Ishikawa (cell line): ENCODE data around the gene PKM.

Experiments used
- CEBPB ChIP-seq: IDR thresholded peaks from 2 replicates; pipeline ENCODE4 v1.6.1; 2012
- CREB1 ChIP-seq: IDR thresholded peaks from 2 replicates; pipeline ENCODE4 v1.6.1; 2012; ENCODE audit warnings: low read depth
- EGR1 ChIP-seq: IDR thresholded peaks from 2 replicates; pipeline ENCODE4 v1.6.1; 2012
- EP300 ChIP-seq: IDR thresholded peaks from 2 replicates; pipeline ENCODE4 v1.6.1; 2012; ENCODE audit warnings: borderline replicate concordance
- FOXM1 ChIP-seq: IDR thresholded peaks from 2 replicates; pipeline ENCODE4 v1.6.1; 2012; ENCODE audit warnings: low read depth, borderline replicate concordance
- NFIC ChIP-seq: IDR thresholded peaks from 2 replicates; pipeline ENCODE4 v1.6.1; 2012
- RAD21 ChIP-seq: IDR thresholded peaks from 2 replicates; pipeline ENCODE4 v1.6.1; 2012; ENCODE audit warnings: low read depth
- TAF1 ChIP-seq: IDR thresholded peaks from 2 replicates; pipeline ENCODE4 v1.6.1; 2012; ENCODE audit warnings: low read depth, mild to moderate bottlenecking
- TCF12 ChIP-seq: IDR thresholded peaks from 2 replicates; pipeline ENCODE4 v1.6.1; 2012; ENCODE audit warnings: low read depth
- TEAD4 ChIP-seq: IDR thresholded peaks from 2 replicates; pipeline ENCODE4 v1.6.1; 2012
- YY1 ChIP-seq: IDR thresholded peaks from 2 replicates; pipeline ENCODE4 v1.6.1; 2012; ENCODE audit warnings: low read depth
- ZBTB7A ChIP-seq: IDR thresholded peaks from 2 replicates; pipeline ENCODE4 v1.6.1; 2012; ENCODE audit warnings: low read depth
- TF ChIP-seq, protein P1 (sequence below): IDR thresholded peaks from 2 replicates; pipeline ENCODE4 v1.6.1; 2012; ENCODE audit warnings: low read depth, mild to moderate bottlenecking
- TF ChIP-seq, protein P2 (sequence below): IDR thresholded peaks from 2 replicates; pipeline ENCODE4 v1.6.1; 2012
- TF ChIP-seq, protein P3 (sequence below): IDR thresholded peaks from 2 replicates; pipeline ENCODE4 v1.6.1; 2012

The PKM gene

DNA sequence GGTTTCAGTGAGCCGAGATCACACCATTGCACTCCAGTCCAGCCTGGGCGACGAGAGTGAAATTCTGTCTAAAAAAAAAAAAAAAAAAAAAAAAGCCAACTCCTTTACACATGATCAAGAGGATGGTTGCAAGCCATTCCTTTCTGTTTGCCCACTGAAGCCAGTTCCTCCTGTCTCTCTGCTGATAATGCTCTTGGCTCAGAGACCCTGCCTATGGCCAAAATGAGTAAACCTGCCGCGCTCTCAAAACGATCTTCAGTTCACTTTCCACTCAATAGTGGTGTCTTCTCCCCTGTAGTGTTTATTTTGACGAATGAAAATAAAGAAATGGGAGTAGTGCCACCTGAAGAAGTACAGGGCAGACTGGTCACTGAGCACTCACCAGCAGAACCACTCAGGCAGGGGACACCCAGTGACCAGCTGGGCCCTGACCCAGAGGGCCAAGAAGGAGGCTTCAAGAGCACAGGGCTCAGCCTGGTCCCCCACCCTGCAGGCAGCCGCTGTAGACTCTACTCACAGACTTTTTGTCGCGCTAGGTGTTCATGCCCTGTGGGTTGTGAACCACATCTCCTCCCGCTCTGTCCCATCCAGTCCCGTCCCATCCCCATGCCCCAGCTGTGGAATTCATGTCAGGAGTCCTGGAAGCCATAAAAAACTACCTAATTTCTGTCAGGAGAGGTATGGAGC is 57.0 kb downstream of the PKM start:
- TF ChIP-seq, protein P1, sequence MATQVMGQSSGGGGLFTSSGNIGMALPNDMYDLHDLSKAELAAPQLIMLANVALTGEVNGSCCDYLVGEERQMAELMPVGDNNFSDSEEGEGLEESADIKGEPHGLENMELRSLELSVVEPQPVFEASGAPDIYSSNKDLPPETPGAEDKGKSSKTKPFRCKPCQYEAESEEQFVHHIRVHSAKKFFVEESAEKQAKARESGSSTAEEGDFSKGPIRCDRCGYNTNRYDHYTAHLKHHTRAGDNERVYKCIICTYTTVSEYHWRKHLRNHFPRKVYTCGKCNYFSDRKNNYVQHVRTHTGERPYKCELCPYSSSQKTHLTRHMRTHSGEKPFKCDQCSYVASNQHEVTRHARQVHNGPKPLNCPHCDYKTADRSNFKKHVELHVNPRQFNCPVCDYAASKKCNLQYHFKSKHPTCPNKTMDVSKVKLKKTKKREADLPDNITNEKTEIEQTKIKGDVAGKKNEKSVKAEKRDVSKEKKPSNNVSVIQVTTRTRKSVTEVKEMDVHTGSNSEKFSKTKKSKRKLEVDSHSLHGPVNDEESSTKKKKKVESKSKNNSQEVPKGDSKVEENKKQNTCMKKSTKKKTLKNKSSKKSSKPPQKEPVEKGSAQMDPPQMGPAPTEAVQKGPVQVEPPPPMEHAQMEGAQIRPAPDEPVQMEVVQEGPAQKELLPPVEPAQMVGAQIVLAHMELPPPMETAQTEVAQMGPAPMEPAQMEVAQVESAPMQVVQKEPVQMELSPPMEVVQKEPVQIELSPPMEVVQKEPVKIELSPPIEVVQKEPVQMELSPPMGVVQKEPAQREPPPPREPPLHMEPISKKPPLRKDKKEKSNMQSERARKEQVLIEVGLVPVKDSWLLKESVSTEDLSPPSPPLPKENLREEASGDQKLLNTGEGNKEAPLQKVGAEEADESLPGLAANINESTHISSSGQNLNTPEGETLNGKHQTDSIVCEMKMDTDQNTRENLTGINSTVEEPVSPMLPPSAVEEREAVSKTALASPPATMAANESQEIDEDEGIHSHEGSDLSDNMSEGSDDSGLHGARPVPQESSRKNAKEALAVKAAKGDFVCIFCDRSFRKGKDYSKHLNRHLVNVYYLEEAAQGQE: no peak
- TF ChIP-seq CEBPB: no peak
- TF ChIP-seq FOXM1: no peak
- TF ChIP-seq CREB1: no peak
- no peak for TF ChIP-seq TEAD4
- no peak for TF ChIP-seq RAD21
- TF ChIP-seq, protein P2, sequence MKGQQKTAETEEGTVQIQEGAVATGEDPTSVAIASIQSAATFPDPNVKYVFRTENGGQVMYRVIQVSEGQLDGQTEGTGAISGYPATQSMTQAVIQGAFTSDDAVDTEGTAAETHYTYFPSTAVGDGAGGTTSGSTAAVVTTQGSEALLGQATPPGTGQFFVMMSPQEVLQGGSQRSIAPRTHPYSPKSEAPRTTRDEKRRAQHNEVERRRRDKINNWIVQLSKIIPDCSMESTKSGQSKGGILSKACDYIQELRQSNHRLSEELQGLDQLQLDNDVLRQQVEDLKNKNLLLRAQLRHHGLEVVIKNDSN: no peak
- TF ChIP-seq TAF1: no peak
- no peak for TF ChIP-seq TCF12
- no peak for TF ChIP-seq ZBTB7A
- no peak for TF ChIP-seq YY1
- TF ChIP-seq NFIC: no peak
- no peak for TF ChIP-seq EP300
- TF ChIP-seq EGR1: no peak
- TF ChIP-seq, protein P3, sequence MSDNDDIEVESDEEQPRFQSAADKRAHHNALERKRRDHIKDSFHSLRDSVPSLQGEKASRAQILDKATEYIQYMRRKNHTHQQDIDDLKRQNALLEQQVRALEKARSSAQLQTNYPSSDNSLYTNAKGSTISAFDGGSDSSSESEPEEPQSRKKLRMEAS: no peak

DNA sequence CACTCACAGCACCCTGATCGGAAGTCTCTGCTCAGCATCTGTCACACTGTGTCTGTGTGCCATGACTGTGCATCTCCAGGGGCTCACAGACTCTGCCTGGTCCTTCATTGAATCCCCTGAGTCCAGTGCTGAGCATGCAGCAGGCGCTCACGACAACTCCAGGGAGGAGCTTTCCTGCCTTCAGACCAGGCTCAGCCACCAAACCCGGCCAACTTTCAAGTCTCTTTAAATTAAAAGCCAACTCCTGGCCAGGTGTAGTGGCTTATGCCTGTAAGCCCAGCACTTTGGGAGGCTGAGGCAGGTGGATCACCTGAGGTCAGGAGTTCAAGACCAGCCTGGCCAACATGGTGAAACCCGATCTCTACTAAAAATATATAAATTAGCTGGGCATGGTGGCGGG is 57.6 kb downstream of the PKM start:
- TF ChIP-seq EP300 (no peak), CREB1 (no peak), TAF1 (no peak), CEBPB (no peak), YY1 (no peak), TEAD4 (no peak)
- TF ChIP-seq, protein P1: no peak
- TF ChIP-seq, protein P3: no peak

DNA sequence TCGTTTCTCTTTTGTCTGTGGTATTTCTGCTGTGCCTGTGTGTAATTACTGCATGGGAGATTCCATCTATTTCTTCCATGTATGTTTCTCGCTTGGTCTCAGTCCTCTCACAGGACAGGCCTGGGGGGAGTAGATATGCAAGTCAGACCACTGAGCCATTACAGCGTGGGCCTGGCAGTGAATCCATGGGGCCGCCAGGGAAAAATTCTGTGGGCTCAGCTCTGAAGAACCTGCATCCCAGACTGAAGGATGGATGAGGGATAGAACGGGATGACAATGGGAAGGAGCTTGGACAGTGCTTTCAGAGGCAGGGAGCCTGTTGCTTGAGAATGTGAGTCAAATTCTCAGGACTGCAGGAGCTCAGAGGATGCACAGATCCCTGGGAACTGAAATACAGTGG is 58.2 kb downstream of the PKM start:
- TF ChIP-seq, protein P1: no peak
- TF ChIP-seq TAF1: no peak
- TF ChIP-seq TCF12: no peak
- no peak for TF ChIP-seq CREB1
- TF ChIP-seq, protein P3: no peak
- TF ChIP-seq RAD21: no peak
- TF ChIP-seq YY1: no peak
- TF ChIP-seq FOXM1: no peak
- TF ChIP-seq ZBTB7A: no peak
- TF ChIP-seq EP300: no peak
- TF ChIP-seq TEAD4: no peak
- TF ChIP-seq NFIC: no peak
- TF ChIP-seq, protein P2: no peak
- TF ChIP-seq EGR1: no peak
- TF ChIP-seq CEBPB: no peak

DNA sequence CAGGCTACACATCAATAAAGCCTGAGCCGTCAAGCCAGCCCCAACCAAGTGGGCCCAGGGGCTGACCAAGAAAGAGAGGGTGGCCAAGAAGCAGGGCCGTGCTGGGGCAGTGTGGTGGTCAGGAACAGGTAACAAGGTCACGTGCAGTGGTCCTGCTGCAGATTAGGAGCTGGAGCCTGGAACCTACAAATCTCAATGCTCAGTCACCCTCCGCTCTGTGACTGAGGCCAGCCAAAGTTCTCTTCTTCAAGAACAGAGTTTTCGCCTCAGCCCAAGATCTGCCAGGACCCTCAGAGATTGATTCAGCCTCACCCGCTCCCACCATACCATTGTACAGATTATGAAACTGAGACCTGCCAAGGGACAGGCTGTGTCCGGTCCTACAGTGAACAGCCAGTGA is 60.3 kb downstream of the PKM start:
- TF ChIP-seq NFIC (no peak), TCF12 (no peak), EGR1 (no peak), TAF1 (no peak), TEAD4 (no peak), FOXM1 (no peak), YY1 (no peak), CEBPB (no peak), ZBTB7A (no peak), CREB1 (no peak), EP300 (no peak), RAD21 (no peak)
- TF ChIP-seq, protein P1: no peak
- TF ChIP-seq, protein P3: no peak
- TF ChIP-seq, protein P2: no peak
